ENCODE results near the gene GATA3.

GATA3 gene

GRCh38 chr10:8055420-8056349, 1.2 kb downstream of the GATA3 start:
- TF ChIP-seq CTCF (IDR thresholded peaks at IDR 0.05; ENCODE audit: low read depth, low read length, missing control alignments) = no peak
- H3K4me3 ChIP-seq (replicated peaks; ENCODE audit: low read depth, low read length) = no peak overlapping the region; the same call in 1 of the 2 replicates
- DNase-seq (ENCODE audit: extremely low read depth, low read depth) = no peak

- DNase-seq (ENCODE audit: extremely low read depth, low read depth) = no peak
- no peak overlapping the region for H3K4me3 ChIP-seq (replicated peaks; ENCODE audit: low read depth, low read length)
- no peak for TF ChIP-seq CTCF (IDR thresholded peaks at IDR 0.05; ENCODE audit: low read depth, low read length, missing control alignments)
Observed at GRCh38 chr10:8056378-8056777, 1.9 kb downstream of the GATA3 start.

- TF ChIP-seq CTCF (IDR thresholded peaks at IDR 0.05; ENCODE audit: low read depth, low read length, missing control alignments) = no peak
- no peak for DNase-seq (ENCODE audit: extremely low read depth, low read depth)
- no peak overlapping the region for H3K4me3 ChIP-seq (replicated peaks; ENCODE audit: low read depth, low read length)
Observed at GRCh38 chr10:8056871-8057331, 2.4 kb downstream of the GATA3 start.

- no peak overlapping the region for H3K4me3 ChIP-seq (replicated peaks; ENCODE audit: low read depth, low read length)
- no peak for TF ChIP-seq CTCF (IDR thresholded peaks at IDR 0.05; ENCODE audit: low read depth, low read length, missing control alignments)
- DNase-seq (ENCODE audit: extremely low read depth, low read depth) = no peak
Observed at GRCh38 chr10:8057636-8058273, 3.3 kb downstream of the GATA3 start.

GRCh38 chr10:8058274-8059111, 4.0 kb downstream of the GATA3 start:
- no peak for TF ChIP-seq CTCF (IDR thresholded peaks at IDR 0.05; ENCODE audit: low read depth, low read length, missing control alignments)
- H3K4me3 ChIP-seq (replicated peaks; ENCODE audit: low read depth, low read length) = no peak overlapping the region
- no peak for DNase-seq (ENCODE audit: extremely low read depth, low read depth)

GRCh38 chr10:8059191-8059936, 4.9 kb downstream of the GATA3 start:
- no peak for TF ChIP-seq CTCF (IDR thresholded peaks at IDR 0.05; ENCODE audit: low read depth, low read length, missing control alignments)
- no peak overlapping the region for H3K4me3 ChIP-seq (replicated peaks; ENCODE audit: low read depth, low read length)
- DNase-seq (ENCODE audit: extremely low read depth, low read depth) = no peak

All from HFF-Myc (cell line).